Cerebellar nuclear complex (tissue), 1 donor: Measurements from ENCODE around the gene CCND3.

Source experiments
- DNase-seq, 2 experiments: peaks; one replicate each; lab custom pipeline; 2025; lab: John Stamatoyannopoulos, UW

The CCND3 gene

GRCh38 chr6:41941280-41942066 is at the start of gene CCND3:
Gene CCND3, minus strand, starts transcription at chr6:41941808. Its CDS starts 159 bp downstream, at chr6:41941649.
- DNase-seq, result peak in 1 of 2 experiments; percentile 51

- no peak for DNase-seq
Observed at GRCh38 chr6:41986339-41986738, 44.7 kb upstream of the CCND3 start.

DNA sequence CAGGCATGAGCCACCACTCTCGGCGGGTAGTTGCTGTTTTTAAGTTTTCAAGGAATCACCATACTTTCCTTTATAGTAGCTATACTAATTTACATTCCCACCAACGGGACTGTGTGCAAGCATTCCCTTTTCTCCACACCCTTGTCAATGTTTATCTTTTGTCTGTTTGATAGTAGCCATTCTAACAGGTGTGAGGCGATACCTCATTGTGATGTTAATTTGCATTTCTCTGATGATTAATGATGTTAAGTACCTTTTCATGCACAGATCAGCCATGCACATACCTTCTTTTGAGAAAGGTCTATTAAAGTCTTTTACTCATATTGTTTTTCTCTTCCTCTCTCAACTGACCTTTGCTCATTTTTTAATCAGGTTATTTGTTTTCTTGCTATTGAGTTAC is 43.0 kb upstream of the CCND3 start:
- DNase-seq, result no peak

DNA sequence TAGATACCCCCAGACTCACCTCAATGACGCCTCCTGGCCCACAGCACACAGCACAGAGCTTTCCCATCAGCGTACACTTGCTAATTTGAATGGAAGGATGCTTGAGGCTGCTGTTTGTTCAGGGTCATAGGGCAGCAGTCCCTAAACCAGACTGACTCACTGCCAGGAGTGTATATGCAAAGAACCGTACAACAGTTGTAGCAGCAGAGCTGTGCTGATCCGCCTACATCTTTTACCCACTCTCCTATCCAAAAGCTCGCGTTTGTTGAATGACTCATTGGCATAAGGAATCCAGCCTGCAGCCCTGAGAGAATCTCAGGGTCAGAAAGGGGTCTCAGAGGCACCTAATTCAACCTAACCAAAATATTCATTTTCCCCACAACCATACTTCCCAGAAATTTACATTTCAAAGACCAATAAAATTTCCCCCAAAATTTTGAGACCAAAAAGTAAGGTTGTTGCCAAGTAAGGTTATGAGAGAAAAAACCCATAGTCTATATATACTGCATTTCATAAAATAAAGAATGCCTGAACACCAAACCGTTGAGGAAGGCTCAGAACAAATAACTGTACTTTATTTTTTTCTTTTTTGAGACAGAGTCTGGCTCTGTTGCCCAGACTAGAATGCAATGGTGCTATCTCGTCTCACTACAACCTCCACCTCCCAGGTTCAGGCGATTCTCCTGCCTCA is 35.3 kb upstream of the CCND3 start:
- DNase-seq, result no peak

- no peak for DNase-seq
Observed at GRCh38 chr6:41975276-41975675, 33.7 kb upstream of the CCND3 start.

DNA sequence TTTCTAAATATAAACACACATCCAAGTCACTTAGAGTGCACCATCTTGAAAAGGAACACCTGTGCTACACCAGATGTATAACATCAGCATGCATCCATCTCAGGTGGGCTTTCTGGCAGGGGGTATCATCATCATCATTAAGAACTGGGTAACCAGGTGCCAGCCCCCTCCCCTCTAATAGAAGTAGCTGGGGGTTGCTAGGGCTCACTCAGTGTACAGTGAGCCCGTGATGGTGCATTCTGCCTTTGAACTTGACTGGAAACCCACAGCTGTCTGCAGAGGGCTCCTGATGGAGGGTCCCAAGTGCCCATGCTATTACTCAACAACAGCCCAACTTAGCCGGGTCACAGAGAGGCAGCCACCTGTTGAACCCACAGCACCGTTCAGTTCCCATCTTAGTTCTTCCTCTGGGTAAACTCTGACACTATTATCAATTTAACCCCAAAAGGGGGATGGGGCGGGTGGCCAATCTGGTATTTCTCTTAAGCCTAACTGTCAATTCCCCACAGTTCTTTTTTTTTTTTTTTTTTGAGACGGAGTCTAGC is 32.7 kb upstream of the CCND3 start:
- no peak for DNase-seq

DNA sequence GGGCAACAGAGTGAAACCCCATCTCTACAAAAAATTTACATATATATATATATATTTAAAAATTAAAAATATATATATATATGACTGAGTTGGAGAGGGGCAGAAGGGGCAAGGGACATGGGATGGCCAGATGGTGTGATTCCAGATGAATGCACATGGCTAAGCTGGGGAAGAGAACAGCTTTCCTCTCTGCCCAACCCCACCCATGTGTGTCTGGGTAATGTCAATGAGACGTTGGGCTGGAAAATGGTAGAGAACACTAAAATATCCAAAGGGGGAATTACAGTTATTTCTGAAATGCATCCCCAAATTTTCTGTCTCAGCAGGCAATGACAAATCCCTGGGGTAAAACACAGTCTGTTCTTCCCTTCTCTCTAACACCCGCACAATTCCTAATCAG is 31.2 kb upstream of the CCND3 start:
- no peak for DNase-seq

- no peak for DNase-seq
Observed at GRCh38 chr6:41970436-41970846, 28.8 kb upstream of the CCND3 start.

GRCh38 chr6:41967312-41968287 is 26.0 kb upstream of the CCND3 start:
- DNase-seq, result no peak

GRCh38 chr6:41966961-41967311 is 25.3 kb upstream of the CCND3 start:
- no peak for DNase-seq

DNA sequence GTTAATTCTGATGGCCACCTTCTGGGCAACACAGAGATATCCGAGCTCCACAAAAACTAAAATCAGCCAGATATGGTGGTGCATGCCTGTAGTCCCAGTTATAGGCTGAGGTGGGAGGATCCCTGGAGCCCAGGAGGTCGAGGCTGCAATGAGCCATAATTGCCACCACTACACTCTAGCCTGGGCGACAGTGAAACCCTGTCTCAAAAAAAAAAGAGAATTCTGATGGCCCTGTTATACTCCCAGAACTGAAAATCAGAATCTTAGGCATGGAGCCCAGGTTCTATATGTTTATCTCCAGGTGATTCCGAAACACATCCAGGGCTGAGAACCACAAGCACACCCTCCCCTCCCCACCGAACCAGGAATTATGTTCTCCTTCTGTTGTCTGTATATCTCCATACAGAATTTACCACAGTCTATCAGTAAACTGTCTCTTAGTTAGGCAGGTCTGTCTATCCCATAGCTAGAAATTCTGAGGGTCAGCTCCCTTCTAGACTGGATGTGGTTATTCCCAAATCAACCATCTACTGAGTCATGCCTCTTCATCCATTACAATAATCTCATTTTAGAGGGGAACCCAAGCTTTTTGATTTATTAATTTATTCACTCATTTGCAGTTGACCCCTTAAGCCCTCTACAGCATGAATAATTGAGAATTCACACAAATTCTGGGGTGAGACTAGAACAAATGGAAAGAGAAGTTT is 24.8 kb upstream of the CCND3 start:
- DNase-seq, result no peak

- DNase-seq, result no peak
Observed at GRCh38 chr6:41965429-41966213, 24.0 kb upstream of the CCND3 start.

- no peak for DNase-seq
Observed at GRCh38 chr6:41964201-41964887, 22.7 kb upstream of the CCND3 start.

GRCh38 chr6:41963371-41963770 is 21.8 kb upstream of the CCND3 start:
- DNase-seq, result no peak

GRCh38 chr6:41960028-41960427 is 18.4 kb upstream of the CCND3 start:
- DNase-seq, result no peak

DNA sequence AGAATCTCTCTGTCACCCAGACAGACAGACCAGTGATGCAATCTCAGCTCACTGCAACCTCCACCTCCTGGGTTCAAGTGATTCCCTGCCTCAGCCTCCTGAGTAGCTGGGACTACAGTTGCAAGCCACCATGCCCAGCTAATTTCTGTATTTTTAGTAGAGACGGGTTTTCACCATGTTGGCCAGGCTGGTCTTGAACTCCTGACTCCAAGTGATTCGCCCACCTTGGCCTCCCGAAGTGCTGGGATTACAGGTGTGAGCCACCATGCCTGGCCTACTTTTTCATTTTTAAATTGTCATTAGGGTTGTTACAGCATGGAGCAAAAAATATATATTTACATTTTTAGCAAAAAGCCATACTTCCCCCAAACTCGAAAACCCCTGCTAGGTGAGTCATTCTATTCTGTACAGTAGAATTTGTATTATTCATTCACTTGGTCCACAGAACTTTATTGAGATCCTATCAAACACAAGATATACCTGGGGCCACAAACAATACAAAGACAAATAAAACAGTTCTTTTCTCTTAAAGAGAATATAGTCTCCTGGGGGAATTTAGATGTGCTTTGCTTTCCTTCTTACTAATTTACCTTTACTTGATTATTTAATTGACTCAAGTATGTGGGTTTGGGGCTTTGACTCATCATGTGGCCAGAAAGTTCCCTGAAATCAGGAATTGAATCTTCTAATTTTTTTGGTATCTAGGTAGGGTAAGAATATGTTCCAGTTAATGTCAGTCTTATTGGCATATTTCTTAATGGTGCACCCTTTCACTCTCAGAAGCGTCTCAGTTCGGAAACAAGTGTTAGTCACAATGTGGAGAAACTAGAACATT is 16.6 kb upstream of the CCND3 start:
- no peak for DNase-seq

GRCh38 chr6:41957117-41957516 is 15.5 kb upstream of the CCND3 start:
- no peak for DNase-seq

- no peak for DNase-seq
Observed at GRCh38 chr6:41955412-41955811, 13.8 kb upstream of the CCND3 start.

- no peak for DNase-seq
Observed at GRCh38 chr6:41954668-41955067, 13.1 kb upstream of the CCND3 start.
